ENCODE data around the gene CNTN2.
A peak's percentile ranks its signal among the peaks of the same experiment; 100 is the strongest.

CNTN2 gene

DNA sequence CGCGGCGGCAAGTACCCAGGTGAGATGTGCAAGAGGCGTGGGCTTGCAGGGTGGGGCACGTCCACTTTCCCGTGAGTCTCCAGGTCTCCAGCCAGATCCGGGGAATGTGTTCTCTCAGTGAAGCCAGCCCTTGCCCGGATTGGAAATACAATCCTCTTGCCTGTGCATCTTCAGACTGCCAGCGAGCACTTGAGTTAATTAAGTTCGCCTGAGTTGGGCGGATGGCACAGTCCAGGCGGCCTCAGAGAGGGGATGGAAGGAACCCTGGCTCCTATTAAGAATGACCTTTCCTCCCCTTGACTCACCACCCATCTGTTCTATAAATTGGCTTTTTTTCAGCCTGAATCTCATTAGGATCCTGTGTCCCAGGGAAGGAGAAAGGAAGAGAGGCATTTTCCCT is 33.3 kb upstream of the CNTN2 start:
- Histone ChIP-seq H3K9me3 (ENCODE audit: severe bottlenecking) (no peaks in the 10 kb centered on the region), H3K27me3 (ENCODE audit: insufficient read depth, low read depth, severe bottlenecking) (no peaks in the 10 kb centered on the region), H3K4me3 (ENCODE audit: low read depth, low read length) (no peak overlapping the region), H3K36me3 (0 out of 2 replicates have a peak, but pooled peaks cover 3% of the 10 kb centered on the region), H3K27ac (peak overlapping the region; percentile 82)
- peak; percentile 99 for DNase-seq
- TF ChIP-seq, protein P1, sequence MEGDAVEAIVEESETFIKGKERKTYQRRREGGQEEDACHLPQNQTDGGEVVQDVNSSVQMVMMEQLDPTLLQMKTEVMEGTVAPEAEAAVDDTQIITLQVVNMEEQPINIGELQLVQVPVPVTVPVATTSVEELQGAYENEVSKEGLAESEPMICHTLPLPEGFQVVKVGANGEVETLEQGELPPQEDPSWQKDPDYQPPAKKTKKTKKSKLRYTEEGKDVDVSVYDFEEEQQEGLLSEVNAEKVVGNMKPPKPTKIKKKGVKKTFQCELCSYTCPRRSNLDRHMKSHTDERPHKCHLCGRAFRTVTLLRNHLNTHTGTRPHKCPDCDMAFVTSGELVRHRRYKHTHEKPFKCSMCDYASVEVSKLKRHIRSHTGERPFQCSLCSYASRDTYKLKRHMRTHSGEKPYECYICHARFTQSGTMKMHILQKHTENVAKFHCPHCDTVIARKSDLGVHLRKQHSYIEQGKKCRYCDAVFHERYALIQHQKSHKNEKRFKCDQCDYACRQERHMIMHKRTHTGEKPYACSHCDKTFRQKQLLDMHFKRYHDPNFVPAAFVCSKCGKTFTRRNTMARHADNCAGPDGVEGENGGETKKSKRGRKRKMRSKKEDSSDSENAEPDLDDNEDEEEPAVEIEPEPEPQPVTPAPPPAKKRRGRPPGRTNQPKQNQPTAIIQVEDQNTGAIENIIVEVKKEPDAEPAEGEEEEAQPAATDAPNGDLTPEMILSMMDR (IDR thresholded peaks at IDR 0.05; ENCODE audit: low read depth, low read length), result no peak

- no peak overlapping the region for H3K27ac ChIP-seq
- TF ChIP-seq, protein P1 (IDR thresholded peaks at IDR 0.05; ENCODE audit: low read depth, low read length), result no peak
- H3K4me3 ChIP-seq (ENCODE audit: low read depth, low read length), result no peak overlapping the region
- no peaks in the 10 kb centered on the region for H3K9me3 ChIP-seq (ENCODE audit: severe bottlenecking)
- DNase-seq, result no peak
- no peaks in the 10 kb centered on the region for H3K27me3 ChIP-seq (ENCODE audit: insufficient read depth, low read depth, severe bottlenecking)
- H3K36me3 ChIP-seq, result no peaks in the 10 kb centered on the region
Measured at GRCh38 chr1:205012391-205013140, 30.4 kb upstream of the CNTN2 start.

DNA sequence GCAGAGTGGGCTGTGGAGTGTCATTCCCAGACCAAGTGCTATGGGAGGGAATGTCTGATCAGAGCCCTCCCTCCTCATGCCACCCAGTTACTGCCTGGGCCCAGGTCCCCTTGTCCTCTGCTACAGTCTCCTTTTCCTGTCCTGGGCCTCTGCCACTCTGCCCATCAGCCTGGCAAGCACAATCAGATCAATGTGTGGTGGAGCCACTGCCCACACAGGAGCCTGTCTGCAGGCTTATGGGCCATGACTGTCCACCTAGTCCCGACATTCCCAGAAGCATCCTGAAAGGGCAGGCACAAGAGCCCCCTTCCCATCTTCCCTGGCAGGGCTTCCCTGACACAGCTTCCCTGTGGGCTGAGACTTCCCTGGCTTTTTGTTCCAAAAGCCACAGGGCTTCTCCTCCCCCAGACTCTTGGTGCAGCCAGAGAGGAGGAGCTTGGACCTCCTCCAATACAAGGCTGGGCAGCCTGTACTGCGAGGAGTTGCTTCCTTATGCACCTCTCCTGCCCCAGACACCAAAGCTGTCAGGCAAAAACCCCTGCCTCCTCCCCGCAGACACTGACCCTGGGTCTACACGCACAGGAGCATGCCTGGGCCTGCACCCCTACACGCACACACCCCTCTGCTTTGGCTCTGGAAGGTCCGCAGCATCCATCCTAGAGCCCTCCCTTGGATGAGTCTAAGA is 29.2 kb upstream of the CNTN2 start:
- DNase-seq, result no peak

DNA sequence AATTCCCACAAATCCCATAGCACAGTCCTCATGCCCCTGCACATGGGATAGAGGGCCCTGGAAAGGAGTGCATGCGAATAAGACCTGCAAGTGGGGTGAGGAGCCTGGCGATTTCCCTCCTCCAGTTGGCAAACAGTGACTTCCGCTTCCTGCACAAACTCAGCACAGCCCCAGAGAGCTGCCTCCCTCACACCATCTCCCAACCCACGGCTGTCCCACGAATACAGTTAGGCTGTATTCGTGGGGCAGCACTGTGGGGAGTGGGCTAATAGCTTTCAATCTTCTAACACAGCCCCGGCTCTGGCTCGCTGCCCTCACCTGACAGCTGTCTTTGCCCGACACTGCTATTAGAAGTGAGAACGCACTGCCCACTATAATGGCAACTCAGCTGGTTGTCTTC is 28.2 kb upstream of the CNTN2 start:
- TF ChIP-seq, protein P1 (IDR thresholded peaks at IDR 0.05; ENCODE audit: low read depth, low read length), result no peak
- Histone ChIP-seq H3K36me3 (no peaks in the 10 kb centered on the region), H3K27ac (peak overlapping the region; percentile 17), H3K27me3 (ENCODE audit: insufficient read depth, low read depth, severe bottlenecking) (no peaks in the 10 kb centered on the region), H3K4me3 (ENCODE audit: low read depth, low read length) (no peak overlapping the region), H3K9me3 (ENCODE audit: severe bottlenecking) (no peaks in the 10 kb centered on the region)
- DNase-seq, result no peak

More for the DNA sequence above, 29.2 kb upstream of the CNTN2 start:
- Histone ChIP-seq H3K9me3 (ENCODE audit: severe bottlenecking) (no peaks in the 10 kb centered on the region), H3K27ac (peak overlapping the region; percentile 17), H3K27me3 (ENCODE audit: insufficient read depth, low read depth, severe bottlenecking) (no peaks in the 10 kb centered on the region), H3K4me3 (ENCODE audit: low read depth, low read length) (no peak overlapping the region), H3K36me3 (no peaks in the 10 kb centered on the region)
- TF ChIP-seq, protein P1 (IDR thresholded peaks at IDR 0.05; ENCODE audit: low read depth, low read length), result no peak

GRCh38 chr1:205015241-205015640 is 27.8 kb upstream of the CNTN2 start:
- TF ChIP-seq, protein P1 (IDR thresholded peaks at IDR 0.05; ENCODE audit: low read depth, low read length), result peak; percentile 13; the same call in 1 of the 2 replicates
- H3K9me3 ChIP-seq (ENCODE audit: severe bottlenecking), result no peaks in the 10 kb centered on the region
- DNase-seq, result peak; percentile 87
- H3K27ac ChIP-seq, result peak overlapping the region; percentile 2
- H3K4me3 ChIP-seq (ENCODE audit: low read depth, low read length), result no peak overlapping the region
- no peaks in the 10 kb centered on the region for H3K27me3 ChIP-seq (ENCODE audit: insufficient read depth, low read depth, severe bottlenecking)
- H3K36me3 ChIP-seq, result no peaks in the 10 kb centered on the region

Measured in WERI-Rb-1 (cell line).